ENCODE results near the gene ERH. TPM values are rescaled to one million over a fixed set of nuclear protein-coding genes. Genes with fewer than 3 reads are reported as not detected.

Gene ERH
- total RNA-seq, 1 donor from 2014 or later, result 337 TPM

GRCh38 chr14:69405762-69406161 lies 7.7 kb upstream of the ERH start:
- H3K9me3 Mint-ChIP-seq, result peaks cover 3% of the 10 kb centered on the region
- no peak overlapping the region for H3K27ac Mint-ChIP-seq
- Histone ChIP-seq H3K4me1 (peaks cover 9% of the 10 kb centered on the region), H3K27me3 (no peaks in the 10 kb centered on the region), H4K20me1 (ENCODE audit: low read depth) (peaks cover 33% of the 10 kb centered on the region), H3F3A (ENCODE audit: low read depth) (no peaks in the 10 kb centered on the region), H3K79me2 (ENCODE audit: low read depth) (peaks cover 84% of the 10 kb centered on the region), H3K4me3 (no peak overlapping the region), H3K36me3 (no peaks in the 10 kb centered on the region), H2AFZ (replicated peaks) (no peak overlapping the region), H3K9me3 (ENCODE audit: low read depth) (no peaks in the 10 kb centered on the region), H3K27ac (no peak overlapping the region), H3K9ac (no peak overlapping the region), H3K4me2 (no peak overlapping the region)
- no peak for TF ChIP-seq EZH2phosphoT487 (IDR thresholded peaks at IDR 0.05)
- TF ChIP-seq EZH2 (IDR thresholded peaks at IDR 0.05), result no peak
- TF ChIP-seq, protein P1, sequence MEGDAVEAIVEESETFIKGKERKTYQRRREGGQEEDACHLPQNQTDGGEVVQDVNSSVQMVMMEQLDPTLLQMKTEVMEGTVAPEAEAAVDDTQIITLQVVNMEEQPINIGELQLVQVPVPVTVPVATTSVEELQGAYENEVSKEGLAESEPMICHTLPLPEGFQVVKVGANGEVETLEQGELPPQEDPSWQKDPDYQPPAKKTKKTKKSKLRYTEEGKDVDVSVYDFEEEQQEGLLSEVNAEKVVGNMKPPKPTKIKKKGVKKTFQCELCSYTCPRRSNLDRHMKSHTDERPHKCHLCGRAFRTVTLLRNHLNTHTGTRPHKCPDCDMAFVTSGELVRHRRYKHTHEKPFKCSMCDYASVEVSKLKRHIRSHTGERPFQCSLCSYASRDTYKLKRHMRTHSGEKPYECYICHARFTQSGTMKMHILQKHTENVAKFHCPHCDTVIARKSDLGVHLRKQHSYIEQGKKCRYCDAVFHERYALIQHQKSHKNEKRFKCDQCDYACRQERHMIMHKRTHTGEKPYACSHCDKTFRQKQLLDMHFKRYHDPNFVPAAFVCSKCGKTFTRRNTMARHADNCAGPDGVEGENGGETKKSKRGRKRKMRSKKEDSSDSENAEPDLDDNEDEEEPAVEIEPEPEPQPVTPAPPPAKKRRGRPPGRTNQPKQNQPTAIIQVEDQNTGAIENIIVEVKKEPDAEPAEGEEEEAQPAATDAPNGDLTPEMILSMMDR (IDR thresholded peaks at IDR 0.05), result no peak
- peaks cover 9% of the 10 kb centered on the region for H3K4me1 Mint-ChIP-seq
- no peaks in the 10 kb centered on the region for H3K27me3 Mint-ChIP-seq (ENCODE audit: insufficient read depth, low read depth)
- H3K4me3 Mint-ChIP-seq, result no peak overlapping the region
- DNase-seq (ENCODE audit: low spot score), result no peak
- peaks cover 7% of the 10 kb centered on the region for H3K36me3 Mint-ChIP-seq

- no peak overlapping the region for H3K4me3 ChIP-seq
- DNase-seq (ENCODE audit: low spot score), result no peak
- H3K27ac Mint-ChIP-seq, result no peak overlapping the region
- H3K9me3 Mint-ChIP-seq, result peaks cover 3% of the 10 kb centered on the region
- no peak overlapping the region for H3K4me3 Mint-ChIP-seq
- H3K4me2 ChIP-seq, result no peak overlapping the region
- H3K4me1 Mint-ChIP-seq, result peaks cover 17% of the 10 kb centered on the region
- no peak overlapping the region for H3K27ac ChIP-seq
- peaks cover 18% of the 10 kb centered on the region for H3K4me1 ChIP-seq
- H3K36me3 ChIP-seq, result no peaks in the 10 kb centered on the region
- no peak overlapping the region for H2AFZ ChIP-seq (replicated peaks)
- no peaks in the 10 kb centered on the region for H3F3A ChIP-seq (ENCODE audit: low read depth)
- no peaks in the 10 kb centered on the region for H3K9me3 ChIP-seq (ENCODE audit: low read depth)
- peaks cover 33% of the 10 kb centered on the region for H4K20me1 ChIP-seq (ENCODE audit: low read depth)
- H3K36me3 Mint-ChIP-seq, result peaks cover 7% of the 10 kb centered on the region
- TF ChIP-seq EZH2phosphoT487 (IDR thresholded peaks at IDR 0.05) (no peak), EZH2 (IDR thresholded peaks at IDR 0.05) (no peak)
- TF ChIP-seq, protein P1 (IDR thresholded peaks at IDR 0.05), result no peak
- H3K27me3 Mint-ChIP-seq (ENCODE audit: insufficient read depth, low read depth), result no peaks in the 10 kb centered on the region
- no peaks in the 10 kb centered on the region for H3K27me3 ChIP-seq
- peaks cover 87% of the 10 kb centered on the region for H3K79me2 ChIP-seq (ENCODE audit: low read depth)
- H3K9ac ChIP-seq, result no peak overlapping the region
Observed at GRCh38 chr14:69404883-69405282, 6.8 kb upstream of the ERH start.

DNA sequence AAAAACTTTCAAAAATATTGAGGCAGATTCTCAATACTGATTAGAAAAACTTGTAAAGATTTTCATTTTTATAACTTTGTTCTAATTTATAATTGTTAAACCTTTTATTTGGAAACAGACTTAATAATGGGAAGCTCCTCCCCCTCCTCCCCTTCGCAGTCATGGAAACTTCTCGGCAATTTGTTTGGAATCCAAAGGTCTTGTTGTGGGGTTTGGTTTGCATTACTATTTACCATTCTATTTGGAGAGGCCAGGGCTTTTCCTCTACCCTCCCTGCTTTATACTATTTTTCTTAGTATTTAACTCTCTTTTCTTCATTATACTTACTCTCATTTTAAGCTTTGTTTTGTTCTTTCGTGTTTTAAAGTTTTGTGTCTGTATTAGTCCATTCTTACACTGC lies 6.4 kb upstream of the ERH start:
- TF ChIP-seq EZH2 (IDR thresholded peaks at IDR 0.05) (no peak), EZH2phosphoT487 (IDR thresholded peaks at IDR 0.05) (no peak)
- TF ChIP-seq, protein P1 (IDR thresholded peaks at IDR 0.05), result no peak

More for the DNA sequence above, 6.4 kb upstream of the ERH start:
- H3K9me3 Mint-ChIP-seq, result peaks cover 3% of the 10 kb centered on the region
- H3K4me3 ChIP-seq, result no peak overlapping the region
- H3K79me2 ChIP-seq (ENCODE audit: low read depth), result peaks cover 91% of the 10 kb centered on the region
- no peaks in the 10 kb centered on the region for H3K27me3 Mint-ChIP-seq (ENCODE audit: insufficient read depth, low read depth)
- H3K9me3 ChIP-seq (ENCODE audit: low read depth), result no peaks in the 10 kb centered on the region
- no peaks in the 10 kb centered on the region for H3F3A ChIP-seq (ENCODE audit: low read depth)
- peaks cover 37% of the 10 kb centered on the region for H4K20me1 ChIP-seq (ENCODE audit: low read depth)
- no peak overlapping the region for H3K9ac ChIP-seq
- no peak for DNase-seq (ENCODE audit: low spot score)
- no peak overlapping the region for H3K27ac Mint-ChIP-seq
- no peak overlapping the region for H2AFZ ChIP-seq (replicated peaks)
- H3K4me1 ChIP-seq, result peaks cover 22% of the 10 kb centered on the region
- no peaks in the 10 kb centered on the region for H3K27me3 ChIP-seq
- peaks cover 21% of the 10 kb centered on the region for H3K4me1 Mint-ChIP-seq
- H3K36me3 Mint-ChIP-seq, result peaks cover 7% of the 10 kb centered on the region
- H3K4me2 ChIP-seq, result no peak overlapping the region
- H3K4me3 Mint-ChIP-seq, result no peak overlapping the region
- H3K27ac ChIP-seq, result no peak overlapping the region
- H3K36me3 ChIP-seq, result no peaks in the 10 kb centered on the region
